Smooth muscle cell (in vitro differentiated cells): ENCODE results near the gene POU2AF3. TPM values are rescaled to one million over a fixed set of nuclear protein-coding genes. Genes with fewer than 3 reads are reported as not detected.

ENCODE experiments used
- DNase-seq: peaks from one replicate; lab custom pipeline; 2025; ENCODE audit not compliant: unreplicated experiment; lab: John Stamatoyannopoulos, UW
- H2AFZ ChIP-seq: fragments of 200-600 bp; sonication (generic); 2 replicates; pipeline ENCODE4 v1.6.0; 2016; ENCODE audit warnings: antibody characterized with exemption, low read depth, mild to moderate bottlenecking
- H3F3A ChIP-seq: fragments of 200-600 bp; sonication (generic); 2 replicates; pipeline ENCODE4 v1.6.0; 2017; ENCODE audit warnings: antibody characterized with exemption, low read depth
- H3K27ac ChIP-seq: fragments of 200-600 bp; sonication (generic); 2 replicates; pipeline ENCODE4 v1.5.1; 2016; ENCODE audit warnings: low read depth, mild to moderate bottlenecking
- H3K27me3 ChIP-seq: fragments of 200-600 bp; sonication (generic); 2 replicates; pipeline ENCODE4 v1.6.1; 2016; ENCODE audit warnings: low read depth, mild to moderate bottlenecking
- H3K36me3 ChIP-seq: fragments of 200-600 bp; sonication (generic); 2 replicates; pipeline ENCODE4 v1.5.1; 2016; ENCODE audit warnings: low read depth
- H3K4me1 ChIP-seq: fragments of 200-600 bp; sonication (generic); 2 replicates; pipeline ENCODE4 v1.5.1; 2016; ENCODE audit warnings: low read depth
- H3K4me2 ChIP-seq: fragments of 200-600 bp; sonication (generic); 2 replicates; pipeline ENCODE4 v1.6.0; 2016; ENCODE audit warnings: mild to moderate bottlenecking
- H3K4me3 ChIP-seq: fragments of 200-600 bp; sonication (generic); 2 replicates; pipeline ENCODE4 v1.5.1; 2016; ENCODE audit warnings: mild to moderate bottlenecking
- H3K79me2 ChIP-seq: fragments of 200-600 bp; sonication (generic); 2 replicates; pipeline ENCODE4 v1.6.0; 2016; ENCODE audit warnings: low read depth, mild to moderate bottlenecking
- H3K9ac ChIP-seq: fragments of 200-600 bp; sonication (generic); 2 replicates; pipeline ENCODE4 v1.6.0; 2016; ENCODE audit warnings: low read depth
- H3K9me3 ChIP-seq: fragments of 200-600 bp; sonication (generic); replicated peaks from 2 replicates; pipeline ENCODE4 v1.5.1; 2016; ENCODE audit warnings: low read depth
- H4K20me1 ChIP-seq: fragments of 200-600 bp; sonication (generic); 2 replicates; pipeline ENCODE4 v1.6.0; 2016; ENCODE audit warnings: low read depth
- CTCF ChIP-seq: fragments of 200-600 bp; sonication (generic); IDR thresholded peaks from 2 replicates; pipeline ENCODE4 v1.5.1; 2017; ENCODE audit warnings: borderline replicate concordance, mild to moderate bottlenecking, antibody characterized with exemption; ENCODE audit not compliant: insufficient read depth, poor library complexity, severe bottlenecking
- WGBS: methylation state at CpG from one replicate; pipeline ENCODE4 v1.1.7; 2016; ENCODE audit warnings: low lambda C conversion rate; 5-methylcytosine and 5-hydroxymethylcytosine counted together
- polyA plus RNA-seq: library from polyadenylated mRNA; unstranded; fragments of >200 nt; fragmentation: Nextera tagmentation; extraction: Ambion mirVana; gene quantifications from 2 replicates; pipeline ENCODE4 v1.2.1, GENCODE V29; 2016
- total RNA-seq: library from RNA; depleted of rRNA; stranded (reverse); fragments of >200 nt; gene quantifications from 2 replicates; pipeline ENCODE4 v1.2.3, GENCODE V29; 2014

Gene POU2AF3
- total and polyA plus RNA-seq, 2 experiments from 2014 or later = not detected

- 71% methylated on average over 3 of the region's 3 CpGs for WGBS
- no peak overlapping the region for H3K4me3 ChIP-seq
- no peak overlapping the region for H3K4me2 ChIP-seq
- H3K9me3 ChIP-seq = no peaks in the 10 kb centered on the region
- H3K36me3 ChIP-seq = no peaks in the 10 kb centered on the region
- H4K20me1 ChIP-seq = no peaks in the 10 kb centered on the region
- H3K4me1 ChIP-seq = no peaks in the 10 kb centered on the region
- H3K9ac ChIP-seq = no peak overlapping the region
- peaks cover 22% of the 10 kb centered on the region for H3K27me3 ChIP-seq
- H3K27ac ChIP-seq = no peak overlapping the region
- no peaks in the 10 kb centered on the region for H3K79me2 ChIP-seq
- H2AFZ ChIP-seq = no peak overlapping the region
- H3F3A ChIP-seq = no peaks in the 10 kb centered on the region
- no peak for DNase-seq
- no peak for TF ChIP-seq CTCF
These were observed 15.7 kb upstream of the POU2AF3 start for GRCh38 chr11:111282562-111283075.

DNA sequence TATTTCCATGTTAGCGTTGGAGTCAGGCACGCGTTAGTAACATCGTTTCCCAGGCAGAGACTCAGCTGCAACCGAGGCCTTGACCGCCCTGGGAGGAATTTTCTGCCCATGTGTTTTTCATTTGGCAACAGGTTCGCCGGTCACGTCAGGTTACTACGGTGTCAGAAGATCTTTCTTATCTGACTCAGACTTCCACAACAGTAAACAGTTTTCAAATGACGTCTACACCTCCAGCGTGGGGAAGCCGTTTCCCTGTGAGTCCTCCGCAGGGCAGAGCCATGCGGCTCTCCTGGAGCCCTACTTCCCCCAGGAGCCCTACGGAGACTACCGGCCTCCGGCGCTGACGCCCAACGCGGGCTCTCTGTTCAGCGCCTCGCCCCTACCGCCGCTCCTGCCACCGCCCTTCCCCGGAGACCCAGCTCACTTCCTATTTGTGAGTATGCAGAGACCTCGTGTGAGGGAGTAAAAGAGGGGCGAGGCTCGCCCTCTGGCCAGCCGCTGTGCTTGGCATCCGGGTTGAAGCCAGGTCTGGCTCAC lies 14.3 kb upstream of the POU2AF3 start:
- no peak overlapping the region for H3K4me3 ChIP-seq
- no peak for DNase-seq

DNA sequence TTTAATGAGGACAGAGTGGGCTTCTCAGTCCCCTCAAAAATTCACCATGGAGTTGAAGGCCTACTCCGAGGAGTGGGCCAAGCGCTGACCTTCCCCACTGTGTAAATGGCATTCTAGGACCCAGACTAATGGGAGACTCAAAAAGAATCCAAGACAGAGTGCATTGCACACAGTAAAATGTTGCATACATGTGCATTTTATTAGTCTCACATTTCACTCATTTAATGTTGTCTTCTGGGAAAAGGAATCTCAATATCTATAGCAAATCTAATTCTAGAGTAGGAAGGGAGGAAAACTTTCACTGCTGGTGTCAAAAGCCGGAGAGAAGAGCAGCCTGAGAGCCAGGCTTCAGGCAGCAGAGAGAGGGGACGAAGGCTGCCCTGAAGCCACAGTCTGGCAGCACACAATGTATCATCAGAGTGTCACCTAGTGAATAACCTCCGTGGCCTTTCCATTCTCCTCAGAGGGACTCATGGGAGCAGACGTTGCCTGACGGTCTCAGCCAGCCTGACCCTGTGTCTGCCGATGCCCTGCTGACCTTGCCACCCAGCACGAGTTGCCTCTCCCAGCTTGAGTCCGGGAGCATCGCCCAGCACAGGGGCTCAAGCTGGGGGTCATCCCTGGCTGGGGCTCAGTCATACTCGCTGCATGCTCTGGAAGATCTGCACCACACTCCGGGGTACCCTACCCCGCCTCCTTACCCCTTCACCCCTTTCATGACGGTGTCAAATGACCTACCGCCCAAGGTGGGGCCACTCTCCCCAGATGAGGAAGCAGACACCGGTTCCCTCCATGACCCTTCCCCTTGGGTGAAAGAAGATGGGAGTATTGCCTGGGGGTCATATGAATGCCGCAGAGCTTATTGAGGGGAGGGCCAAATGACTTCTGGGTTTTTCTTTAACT lies 12.9 kb upstream of the POU2AF3 start:
- no peak overlapping the region for H3K4me3 ChIP-seq
- no peak for TF ChIP-seq CTCF
- H3K4me1 ChIP-seq = no peaks in the 10 kb centered on the region
- H3K9me3 ChIP-seq = no peaks in the 10 kb centered on the region
- no peak overlapping the region for H3K9ac ChIP-seq
- H3K27ac ChIP-seq = no peak overlapping the region
- no peaks in the 10 kb centered on the region for H3F3A ChIP-seq
- no peaks in the 10 kb centered on the region for H4K20me1 ChIP-seq
- peaks cover 3% of the 10 kb centered on the region for H3K27me3 ChIP-seq
- no peak overlapping the region for H3K4me2 ChIP-seq
- H3K79me2 ChIP-seq = no peaks in the 10 kb centered on the region
- no peak for DNase-seq
- H2AFZ ChIP-seq = no peak overlapping the region
- WGBS = 88% methylated on average over 18 of the region's 18 CpGs
- H3K36me3 ChIP-seq = no peaks in the 10 kb centered on the region

More for the DNA sequence above, 14.3 kb upstream of the POU2AF3 start:
- Histone ChIP-seq H3K79me2 (no peaks in the 10 kb centered on the region), H3K27ac (no peak overlapping the region), H4K20me1 (no peaks in the 10 kb centered on the region), H3F3A (no peaks in the 10 kb centered on the region), H3K4me2 (no peak overlapping the region), H3K27me3 (peaks cover 9% of the 10 kb centered on the region), H3K36me3 (no peaks in the 10 kb centered on the region), H3K9ac (no peak overlapping the region), H3K9me3 (no peaks in the 10 kb centered on the region), H2AFZ (no peak overlapping the region), H3K4me1 (no peaks in the 10 kb centered on the region)
- WGBS = 84% methylated on average over 33 of the region's 33 CpGs
- TF ChIP-seq CTCF = no peak
